HepG2 (cell line): ENCODE results near the gene CPHXL. TPM values are rescaled to one million over a fixed set of nuclear protein-coding genes. Genes with fewer than 3 reads are reported as not detected.

ENCODE experiments used
- ATAC-seq: fragments of 200-7000 bp; cut with Tn5 transposase; 3 replicates; pipeline ENCODE4 v1.9.1; 2020; ENCODE audit warnings: mild to moderate bottlenecking, moderate library complexity
- BruUV-seq: library from RNA; stranded (reverse); fragments of 400-500 nt; replicated peaks from 2 replicates; lab custom pipeline; 2021; lab: Mats Ljungman, UMichigan
- CTCF ChIA-PET: fragments of 300-600 bp; formaldehyde crosslinking; extraction: SDS; loops from one replicate; lab custom pipeline; 2021; ENCODE audit warnings: low total read pairs, inconsistent platforms, low intra/inter-chr PET ratio; lab: Yijun Ruan, JAX
- POLR2A ChIA-PET: fragments of 350-600 bp; sonication (Branson Sonifier 250); formaldehyde crosslinking; loops from one replicate; lab custom pipeline; 2020; ENCODE audit warnings: antibody characterized with exemption, inconsistent platforms; lab: Yijun Ruan, JAX
- DNase-seq: peaks from one replicate; pipeline ENCODE4 v3.0.0-alpha.2; 2015; ENCODE audit warnings: low spot score
- FAIRE-seq: peaks from 3 replicates; lab custom pipeline; 2011; peaks lifted over from hg19 to GRCh38; lab: Jason Lieb, UNC
- H2AFZ ChIP-seq: one replicate; pipeline ENCODE4 v1.6.1; 2011; ENCODE audit warnings: low read length, inconsistent platforms
- H3K27ac ChIP-seq: fragments of 300-600 bp; 3 replicates; pipeline ENCODE4 v1.8.0; 2011; ENCODE audit warnings: mixed run types, mild to moderate bottlenecking, mixed read lengths, low read length, inconsistent platforms; ENCODE audit not compliant: insufficient read depth; ENCODE audit errors: extremely low read length
- H3K27me3 ChIP-seq, 2 experiments: fragments of 200-600 bp in 1 of 2; 2 replicates in 1 of 2; 3 replicates in 1 of 2; pipeline versions ENCODE4 v1.6.0 to v1.8.0; 2011; ENCODE audit warnings: low read length in 2 of 2, mild to moderate bottlenecking in 2 of 2, moderate library complexity in 2 of 2, inconsistent platforms in 1 of 2; ENCODE audit not compliant: insufficient read depth in 2 of 2, control insufficient read depth in 1 of 2
- H3K36me3 ChIP-seq, 2 experiments: fragments of 200-600 bp in 1 of 2; replicated peaks in 1 of 2; 2 replicates in 1 of 2; 3 replicates in 1 of 2; pipeline versions ENCODE4 v1.5.1 to v1.8.0; 2011; ENCODE audit warnings: low read length in 2 of 2, inconsistent platforms in 1 of 2; ENCODE audit not compliant: insufficient read depth in 2 of 2, control insufficient read depth in 1 of 2
- H3K4me1 ChIP-seq: 2 replicates; pipeline ENCODE4 v1.5.1; 2012; ENCODE audit warnings: low read length, inconsistent platforms; ENCODE audit not compliant: insufficient read depth
- H3K4me2 ChIP-seq: 2 replicates; pipeline ENCODE4 v1.6.0; 2011; ENCODE audit warnings: low read depth, low read length, inconsistent platforms
- H3K4me3 ChIP-seq, 3 experiments: fragments of 200-600 bp in 1 of 3; sonication (generic), shearing (Covaris generic) in 1 of 3; replicated peaks in 1 of 3; 2 replicates each; pipeline ENCODE4 v1.5.1; 2011 to 2016; ENCODE audit warnings: low read length in 3 of 3, inconsistent platforms in 2 of 3, low read depth in 2 of 3, mild to moderate bottlenecking in 2 of 3, control low read depth in 1 of 3, mixed read lengths in 1 of 3; ENCODE audit not compliant: insufficient read depth in 1 of 3
- H3K79me2 ChIP-seq: one replicate; pipeline ENCODE4 v1.6.1; 2011; ENCODE audit warnings: low read length, inconsistent platforms; ENCODE audit not compliant: insufficient read depth
- H3K9ac ChIP-seq: 2 replicates; pipeline ENCODE4 v1.6.0; 2011; ENCODE audit warnings: mild to moderate bottlenecking, low read depth, low read length, inconsistent platforms; ENCODE audit not compliant: insufficient read depth
- H3K9me3 ChIP-seq: 2 replicates; pipeline ENCODE4 v1.5.1; 2012; ENCODE audit warnings: mild to moderate bottlenecking, low read length
- H4K20me1 ChIP-seq: 2 replicates; pipeline ENCODE4 v1.6.0; 2011; ENCODE audit warnings: inconsistent platforms, mild to moderate bottlenecking, low read length, moderate library complexity; ENCODE audit not compliant: insufficient read depth
- ATF7-NPFF ChIP-seq: sonication (generic); formaldehyde crosslinking; IDR thresholded peaks from 2 replicates; pipeline ENCODE4 v1.8.1; 2023; ENCODE audit warnings: mild to moderate bottlenecking, low read depth, missing genetic modification reagents, moderate library complexity
- KDM1A ChIP-seq: IDR thresholded peaks from 2 replicates; pipeline ENCODE4 v1.6.1; 2016; ENCODE audit warnings: missing compliant biosample characterization
- PLRG1 ChIP-seq: fragments of 450-650 bp; conservative IDR thresholded peaks from 2 replicates; pipeline ENCODE4 v1.6.1; 2016
- ZNF264 ChIP-seq: sonication (generic); formaldehyde crosslinking; IDR thresholded peaks from 2 replicates; pipeline ENCODE4 v1.4.0; 2020; ENCODE audit warnings: missing genetic modification reagents
- WGBS: methylation state at CpG from one replicate; pipeline ENCODE4 v1.1.6; 2017; ENCODE audit warnings: low lambda C conversion rate; 5-methylcytosine and 5-hydroxymethylcytosine counted together
- in situ Hi-C: cut with HindIII; loops from 2 replicates; pipeline ENCODE4 v1.10.0; 2017; ENCODE audit warnings: low pct_unique_long_range_greater_than_20kb; ENCODE audit not compliant: extremely low pct_ligation_motif_present
- intact Hi-C: fragments of 100-400 bp; cut with micrococcal nuclease; formaldehyde crosslinking; loops from one replicate; pipeline ENCODE4 v1.10.0; 2022; ENCODE audit not compliant: unreplicated experiment
- polyA plus RNA-seq, 8 experiments: library from polyadenylated mRNA; depleted of rRNA in 3 of 8; stranded (reverse) in 7 of 8; unstranded in 1 of 8; fragments of >200 nt; fragmentation: Illumina TruSeq in 4 of 8; extraction: Trizol in 4 of 8; gene quantifications; 2 replicates each; pipeline versions ENCODE4 v1.2.1 to v1.2.3, GENCODE V29; 2011 to 2016; ENCODE audit warnings: low read depth in 4 of 8, missing spikeins in 1 of 8, mixed read lengths in 1 of 8; ENCODE audit not compliant: insufficient read depth in 1 of 8
- total RNA-seq, 5 experiments: library from RNA; depleted of rRNA; stranded (reverse); fragments of >200 nt; fragmentation: Illumina TruSeq; extraction: Trizol; gene quantifications; 2 replicates each; pipeline ENCODE4 v1.2.3, GENCODE V29; 2016; ENCODE audit warnings: low read depth in 1 of 5
- TF ChIP-seq, protein P1 (sequence below): sonication (generic); formaldehyde crosslinking; IDR thresholded peaks from 2 replicates; pipeline ENCODE4 v1.8.1; 2023; ENCODE audit warnings: missing genetic modification reagents, inconsistent platforms, borderline replicate concordance
- TF ChIP-seq, protein P2 (sequence below): sonication (generic); formaldehyde crosslinking; IDR thresholded peaks from 2 replicates; pipeline ENCODE4 v1.4.0; 2020; ENCODE audit warnings: missing genetic modification reagents

The CPHXL gene
- total and polyA plus RNA-seq, 2 of the 13 experiments (the other 11 are each of a cell fraction or from before 2014, with no cell fraction given) = not detected

DNA sequence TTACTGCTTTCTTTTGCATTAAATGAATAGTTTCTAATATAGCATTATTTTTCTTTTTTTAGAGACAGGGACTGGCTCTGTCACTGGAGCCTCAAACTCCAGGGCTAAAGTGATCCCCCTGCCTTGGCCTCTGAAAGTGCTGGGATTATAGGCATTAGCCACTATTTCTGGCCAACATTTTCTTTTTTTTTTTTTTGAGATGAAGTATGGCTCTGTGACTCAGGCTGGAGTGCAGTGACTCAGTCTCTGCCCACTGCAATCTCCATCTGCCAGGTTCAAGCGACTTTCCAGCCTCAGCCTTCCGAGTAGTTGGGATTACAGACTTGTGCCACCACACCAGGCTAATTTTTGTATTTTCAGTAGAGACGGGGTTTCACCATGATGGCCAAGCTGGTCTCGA is 23.0 kb downstream of the CPHXL start:
- DNase-seq = no peak
- Histone ChIP-seq H3K27ac (no peak overlapping the region), H3K4me2 (no peak overlapping the region), H3K4me3 (no peak overlapping the region), H3K36me3 (no peaks in the 10 kb centered on the region), H3K9ac (no peak overlapping the region), H4K20me1 (no peaks in the 10 kb centered on the region), H3K79me2 (no peaks in the 10 kb centered on the region), H3K27me3 (no peaks in the 10 kb centered on the region; a peak in 1 of 5 replicates), H3K4me1 (no peaks in the 10 kb centered on the region), H2AFZ (no peak overlapping the region), H3K9me3 (no peaks in the 10 kb centered on the region)
- no peak for ATAC-seq
- ChIA-PET CTCF (no interaction called here), POLR2A (no interaction called here)
- FAIRE-seq = no peak
- WGBS = 19% methylated on average over 4 of the region's 4 CpGs
- TF ChIP-seq ATF7-NPFF (CRISPR knock-in tag) (no peak), KDM1A (no peak)
- in situ Hi-C loops = no loop called here
- intact Hi-C loops = no loop called here
- BruUV-seq = no TSS peak

DNA sequence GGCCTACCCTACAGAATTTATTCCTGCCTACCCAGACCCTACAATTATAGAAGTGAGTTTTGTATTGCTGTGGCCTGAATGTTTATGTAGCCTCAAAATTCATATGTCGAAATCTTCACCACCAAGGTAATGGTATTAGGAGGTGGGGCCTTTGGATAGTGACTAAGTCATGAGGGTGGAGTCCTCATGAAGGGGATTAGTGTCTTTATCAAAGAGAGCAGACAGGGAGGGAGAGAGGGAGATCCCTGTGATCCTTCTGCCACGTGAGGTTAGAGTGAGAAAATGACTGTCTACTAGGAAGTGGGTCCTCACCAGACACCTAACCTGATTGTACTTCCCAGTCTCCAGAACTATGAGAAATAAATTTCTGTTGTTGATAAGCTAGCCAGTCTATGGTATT is 24.0 kb downstream of the CPHXL start:
- Histone ChIP-seq H3K4me1 (no peaks in the 10 kb centered on the region), H3K27me3 (no peaks in the 10 kb centered on the region; a peak in 1 of 5 replicates), H3K9ac (no peak overlapping the region), H3K36me3 (no peaks in the 10 kb centered on the region), H3K9me3 (no peaks in the 10 kb centered on the region), H3K27ac (no peak overlapping the region), H4K20me1 (no peaks in the 10 kb centered on the region), H2AFZ (no peak overlapping the region), H3K4me3 (no peak overlapping the region), H3K79me2 (no peaks in the 10 kb centered on the region), H3K4me2 (no peak overlapping the region)
- no peak for ATAC-seq
- in situ Hi-C loops = no loop called here
- FAIRE-seq = peak; percentile 18
- CTCF ChIA-PET = no interaction called here
- TF ChIP-seq PLRG1 = no peak
- TF ChIP-seq, protein P1, sequence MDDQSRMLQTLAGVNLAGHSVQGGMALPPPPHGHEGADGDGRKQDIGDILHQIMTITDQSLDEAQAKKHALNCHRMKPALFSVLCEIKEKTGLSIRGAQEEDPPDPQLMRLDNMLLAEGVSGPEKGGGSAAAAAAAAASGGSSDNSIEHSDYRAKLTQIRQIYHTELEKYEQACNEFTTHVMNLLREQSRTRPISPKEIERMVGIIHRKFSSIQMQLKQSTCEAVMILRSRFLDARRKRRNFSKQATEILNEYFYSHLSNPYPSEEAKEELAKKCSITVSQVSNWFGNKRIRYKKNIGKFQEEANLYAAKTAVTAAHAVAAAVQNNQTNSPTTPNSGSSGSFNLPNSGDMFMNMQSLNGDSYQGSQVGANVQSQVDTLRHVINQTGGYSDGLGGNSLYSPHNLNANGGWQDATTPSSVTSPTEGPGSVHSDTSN (CRISPR knock-in tag) = no peak
- TF ChIP-seq, protein P2, sequence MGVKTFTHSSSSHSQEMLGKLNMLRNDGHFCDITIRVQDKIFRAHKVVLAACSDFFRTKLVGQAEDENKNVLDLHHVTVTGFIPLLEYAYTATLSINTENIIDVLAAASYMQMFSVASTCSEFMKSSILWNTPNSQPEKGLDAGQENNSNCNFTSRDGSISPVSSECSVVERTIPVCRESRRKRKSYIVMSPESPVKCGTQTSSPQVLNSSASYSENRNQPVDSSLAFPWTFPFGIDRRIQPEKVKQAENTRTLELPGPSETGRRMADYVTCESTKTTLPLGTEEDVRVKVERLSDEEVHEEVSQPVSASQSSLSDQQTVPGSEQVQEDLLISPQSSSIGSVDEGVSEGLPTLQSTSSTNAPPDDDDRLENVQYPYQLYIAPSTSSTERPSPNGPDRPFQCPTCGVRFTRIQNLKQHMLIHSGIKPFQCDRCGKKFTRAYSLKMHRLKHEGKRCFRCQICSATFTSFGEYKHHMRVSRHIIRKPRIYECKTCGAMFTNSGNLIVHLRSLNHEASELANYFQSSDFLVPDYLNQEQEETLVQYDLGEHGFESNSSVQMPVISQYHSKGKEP (CRISPR knock-in tag) = no peak
- 0 out of 2 replicates have a peak, but pooled peaks have one; percentile 52 for TF ChIP-seq ZNF264
- DNase-seq = peak; percentile 44
- WGBS = 6% methylated on average over 2 of the region's 2 CpGs
- POLR2A ChIA-PET = no interaction called here
- intact Hi-C loops = no loop called here
- no TSS peak for BruUV-seq
